IPS DF 4.7 (cell line): ENCODE results near the gene GOLIM4.
"Not testable (repeated sequence)": the region's sequence is repeated elsewhere in the genome, so short reads cannot be mapped to it uniquely, and the experiment has no call there.

Source experiments
- DNase-seq: peaks from one replicate; pipeline ENCODE4 v3.0.0-alpha.2; 2013; ENCODE audit warnings: low spot score; ENCODE audit errors: extremely low read depth

Gene GOLIM4

GRCh38 chr3:168049367-168049974 lies 46.3 kb downstream of the GOLIM4 start:
- no peak for DNase-seq

GRCh38 chr3:168048414-168049330 lies 47.1 kb downstream of the GOLIM4 start:
- DNase-seq, result no peak

DNA sequence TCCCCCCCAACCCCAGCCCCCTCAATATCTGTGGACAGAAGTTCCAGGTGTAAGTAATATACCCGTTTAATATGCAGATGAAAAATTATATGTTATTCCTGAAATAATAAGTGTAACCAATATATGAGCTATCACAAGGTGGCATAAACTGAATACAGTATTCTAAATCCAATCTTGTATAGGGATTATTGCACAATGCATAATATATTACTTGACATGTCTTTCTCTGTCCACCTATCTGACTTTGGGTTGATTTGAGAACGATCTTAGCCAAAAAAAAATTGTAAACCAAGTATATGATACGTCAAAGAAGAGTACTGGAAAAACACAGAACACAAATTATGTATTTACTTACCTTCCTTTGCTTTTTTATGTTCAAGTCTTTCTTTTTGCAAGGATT lies 47.8 kb downstream of the GOLIM4 start:
- DNase-seq, result no peak

DNA sequence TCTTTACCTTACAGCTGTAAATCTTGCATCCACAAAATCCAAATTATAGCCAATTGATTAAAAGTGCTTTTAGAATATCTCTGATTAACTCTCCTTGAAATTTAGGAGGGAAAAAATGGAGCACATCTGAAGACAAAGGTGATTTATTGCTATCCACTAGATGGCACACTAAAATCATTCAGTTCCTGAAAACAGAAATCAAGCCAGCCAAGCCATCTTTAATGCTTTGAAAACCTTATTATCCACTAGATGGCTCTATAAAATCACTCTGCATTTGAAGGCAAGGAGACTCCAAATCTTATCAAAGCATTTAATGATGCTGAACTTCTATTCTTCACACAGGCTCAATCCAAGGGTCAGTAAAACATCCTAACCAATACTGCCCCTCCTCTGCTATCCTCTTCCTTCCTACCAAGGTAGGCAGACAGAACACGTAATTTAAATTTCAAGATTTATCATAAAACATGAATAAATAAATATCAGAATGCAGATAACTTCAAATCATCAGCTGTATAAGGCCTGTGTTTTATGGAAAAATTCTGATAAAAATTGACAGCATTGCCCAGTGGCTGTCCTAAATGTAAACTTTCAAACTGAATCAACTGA lies 48.4 kb downstream of the GOLIM4 start:
- no peak for DNase-seq

DNA sequence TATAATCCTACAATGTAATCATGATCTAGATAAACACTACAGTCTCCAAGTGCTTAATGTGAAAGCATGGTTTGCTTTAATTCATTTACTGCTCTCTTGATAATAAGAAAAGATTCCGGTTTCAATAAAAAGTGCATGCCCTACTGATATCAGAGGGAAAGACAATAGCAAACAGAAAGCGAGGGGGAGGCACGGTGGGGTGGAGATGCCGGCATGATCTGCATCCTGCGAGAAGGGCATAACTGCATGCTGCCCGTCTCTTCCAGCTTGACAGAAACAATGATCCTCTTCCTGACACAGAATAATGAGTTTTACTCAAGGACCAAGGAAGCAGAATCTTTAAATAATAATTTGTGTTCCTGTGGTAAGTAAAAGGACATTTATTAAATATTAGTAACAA lies 51.7 kb downstream of the GOLIM4 start:
- no peak for DNase-seq

DNA sequence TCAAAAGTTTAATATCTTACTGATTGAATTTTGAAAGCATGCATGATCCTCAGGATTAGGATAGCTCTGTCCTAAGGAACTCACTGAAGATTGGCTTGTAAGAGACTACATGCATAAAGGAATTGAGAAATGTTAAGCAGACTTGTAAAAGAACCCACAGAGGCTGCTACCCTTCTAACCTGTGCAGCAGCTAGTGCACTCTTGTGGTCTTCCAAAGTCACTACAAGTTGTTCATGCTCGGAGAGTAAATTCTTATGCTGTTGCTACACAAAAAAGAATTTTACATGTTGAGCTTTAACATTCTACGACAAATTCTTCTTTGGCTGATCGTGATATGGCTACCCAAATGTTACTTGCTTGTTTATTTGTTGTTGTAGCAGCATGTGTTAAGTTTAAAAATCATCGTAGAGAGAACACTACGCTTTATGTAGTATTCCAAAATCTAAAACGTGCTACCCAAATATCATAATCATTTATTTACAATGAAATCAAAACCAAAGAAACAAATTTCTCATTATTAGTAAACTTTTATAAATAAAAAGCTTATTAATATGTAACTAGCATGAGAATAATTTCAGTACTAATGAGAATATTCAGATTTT lies 55.0 kb downstream of the GOLIM4 start:
- DNase-seq, result no peak

GRCh38 chr3:168037020-168037419 lies 58.7 kb downstream of the GOLIM4 start:
- DNase-seq, result no peak

DNA sequence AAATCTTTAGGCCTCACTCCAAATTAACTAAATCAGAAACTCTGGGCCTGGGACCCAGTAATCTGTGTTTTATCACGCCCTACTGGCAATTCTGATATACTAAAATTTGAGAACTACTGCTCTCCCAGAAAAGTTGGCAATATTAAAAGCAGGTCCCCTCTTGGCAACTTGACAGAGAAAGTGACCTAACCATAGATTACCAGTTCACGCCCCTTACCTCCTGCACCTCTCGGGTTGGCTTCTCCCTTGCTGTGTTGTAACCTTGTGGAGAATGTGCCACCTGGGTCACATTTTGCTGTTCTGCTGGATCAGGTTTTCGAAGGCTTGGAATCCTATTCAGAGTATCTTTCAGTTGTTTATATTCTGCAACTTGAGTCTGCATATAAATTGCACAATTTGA lies 59.1 kb downstream of the GOLIM4 start:
- DNase-seq, result no peak

DNA sequence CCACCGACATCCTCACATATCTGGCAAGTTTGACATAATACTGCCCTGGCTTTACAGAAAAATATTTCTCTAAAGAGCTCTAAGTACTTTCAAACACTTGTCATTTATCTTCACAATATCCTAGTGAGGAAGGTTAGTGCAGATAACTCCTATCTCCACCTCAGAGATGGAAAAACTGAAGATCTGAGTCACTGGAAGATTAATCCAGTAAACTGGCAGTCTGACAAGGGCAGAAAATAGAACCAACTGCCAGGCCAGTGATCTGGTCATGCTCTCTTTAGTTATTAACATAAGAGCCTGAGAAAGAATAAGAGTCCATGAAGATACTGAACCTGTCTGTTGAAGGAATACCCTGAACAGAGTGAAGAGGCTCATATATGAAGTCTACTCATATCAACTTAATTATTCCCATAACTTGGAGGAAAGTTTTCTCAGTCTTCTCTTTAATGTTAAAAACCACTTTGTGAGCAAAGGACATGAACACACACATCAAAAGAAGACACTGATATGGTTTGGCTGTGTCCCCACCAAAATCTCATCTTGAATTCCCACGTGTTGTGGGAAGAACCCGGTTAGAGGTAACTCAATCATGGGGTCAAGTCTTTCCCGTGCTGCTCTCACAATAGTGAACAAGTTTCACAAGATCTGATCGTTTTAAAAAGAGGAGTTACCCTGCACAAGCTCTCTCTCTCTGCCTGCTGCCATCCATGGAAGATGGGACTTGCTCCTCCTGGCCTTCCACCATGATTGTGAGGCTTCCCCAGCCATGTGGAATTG lies 61.4 kb downstream of the GOLIM4 start:
- DNase-seq, result no peak

DNA sequence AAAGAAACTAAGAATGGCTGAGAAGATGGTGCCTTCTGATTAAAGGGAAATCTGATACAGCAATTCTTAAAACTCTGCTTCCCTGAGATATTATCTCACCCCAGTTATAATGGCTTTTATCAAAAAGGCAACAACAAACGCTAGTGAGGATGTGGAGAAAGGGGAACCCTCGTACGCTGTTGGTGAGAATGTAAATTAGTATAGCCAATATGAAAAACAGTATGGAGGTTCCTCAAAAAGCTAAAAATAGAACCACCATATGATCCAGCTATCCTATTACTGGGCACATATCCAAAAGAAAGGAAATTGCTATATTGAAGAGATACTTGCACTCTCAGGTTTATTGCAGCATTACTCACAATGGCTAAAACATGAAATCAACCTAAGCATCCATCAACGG lies 65.1 kb downstream of the GOLIM4 start:
- DNase-seq, result no peak

DNA sequence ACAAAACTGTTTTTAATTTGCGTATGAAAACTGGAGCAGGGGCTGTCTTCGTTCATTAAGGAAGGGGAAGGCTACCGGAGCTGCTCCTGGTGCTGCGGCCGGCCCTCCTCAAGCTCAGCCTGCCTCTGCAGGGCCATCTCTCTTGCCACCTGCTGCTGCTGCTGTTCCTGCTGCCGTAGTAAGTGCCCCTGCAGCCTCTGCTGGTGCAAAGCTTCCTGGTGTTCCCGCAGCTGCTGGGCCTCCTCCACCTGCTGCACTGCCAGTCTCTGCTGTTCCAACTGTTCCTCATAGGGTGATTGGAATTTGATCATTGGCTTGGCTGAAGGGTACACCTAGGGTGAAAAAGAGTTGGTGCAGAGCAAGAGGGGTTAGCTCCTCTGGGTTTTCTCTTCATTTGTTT lies 66.0 kb downstream of the GOLIM4 start:
- no peak for DNase-seq

- no peak for DNase-seq
These were observed 67.6 kb downstream of the GOLIM4 start for GRCh38 chr3:168028086-168028485.

DNA sequence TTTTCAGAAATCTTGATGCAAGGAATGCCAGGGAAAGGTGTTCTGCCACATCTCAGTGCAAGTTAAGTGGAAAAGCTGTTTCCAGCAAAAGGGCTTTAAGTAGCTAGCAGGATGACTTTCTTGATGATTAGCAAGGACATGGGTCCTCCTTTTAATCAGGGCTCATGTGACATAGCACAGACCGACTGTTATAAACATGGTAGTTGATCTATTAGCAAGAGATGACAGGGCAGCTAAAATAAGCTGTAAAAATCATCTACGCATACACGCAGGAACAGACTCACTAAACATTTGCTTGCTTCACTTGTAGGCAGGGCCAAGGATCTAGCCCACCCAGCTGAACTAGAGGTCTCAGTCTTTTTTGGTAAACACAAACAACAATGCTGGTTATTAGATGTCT lies 69.0 kb downstream of the GOLIM4 start:
- DNase-seq, result no peak

GRCh38 chr3:168025076-168025475 lies 70.6 kb downstream of the GOLIM4 start:
- DNase-seq, result no peak

DNA sequence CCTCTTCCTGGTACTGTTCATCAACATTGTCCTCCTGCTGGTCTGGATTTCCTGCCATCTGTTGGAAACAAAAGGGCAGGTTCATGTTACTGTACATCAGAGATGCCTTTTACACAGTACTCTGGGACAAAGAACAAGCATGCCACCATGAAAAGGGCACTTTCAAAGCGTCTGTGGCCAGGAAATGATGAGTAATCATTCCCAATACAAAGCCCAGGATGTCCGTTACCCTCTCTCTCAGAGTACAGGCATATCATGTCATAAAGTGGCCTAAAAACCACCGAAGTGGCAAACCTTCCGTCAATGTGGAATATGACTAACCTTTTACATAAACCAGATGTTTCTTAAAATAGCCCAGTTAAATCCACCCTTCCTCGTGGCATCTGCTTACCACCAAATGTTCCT lies 71.2 kb downstream of the GOLIM4 start:
- DNase-seq, result no peak

DNA sequence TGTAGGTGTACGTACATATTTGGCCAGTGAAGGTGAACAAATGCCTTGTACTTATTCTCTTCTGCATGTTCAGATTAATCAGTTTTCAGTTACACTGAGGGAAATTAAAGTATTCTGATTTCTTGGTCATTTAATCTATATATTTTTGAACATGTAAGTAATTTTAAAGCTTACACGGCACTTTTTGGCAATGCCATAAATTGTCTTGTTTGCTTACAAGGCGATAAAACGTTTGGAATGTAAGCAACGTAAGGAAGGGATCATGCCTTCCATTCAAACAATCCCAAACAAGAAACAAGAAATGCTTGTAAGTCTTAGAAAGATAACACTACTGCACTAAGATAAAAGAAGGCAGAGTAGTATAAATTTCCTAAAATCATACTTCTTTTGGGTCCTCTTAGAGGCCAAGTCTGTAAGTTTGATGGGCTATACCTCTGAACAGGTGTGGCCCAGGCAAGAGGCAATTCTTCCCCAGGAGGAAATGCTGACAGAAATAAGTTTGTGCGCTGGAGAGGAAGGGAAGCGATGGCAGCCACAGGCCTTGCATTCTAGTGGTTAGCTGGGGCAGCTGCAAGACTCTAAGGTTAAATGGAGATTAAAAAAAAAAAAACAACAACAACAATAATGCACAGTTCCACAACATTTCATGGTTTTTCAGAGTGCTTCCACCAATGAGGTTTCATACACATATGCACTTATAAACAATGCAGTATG lies 73.8 kb downstream of the GOLIM4 start:
- no peak for DNase-seq

GRCh38 chr3:168011280-168011679 lies 84.4 kb downstream of the GOLIM4 start:
- DNase-seq, result not testable (repeated sequence)

- no peak for DNase-seq
These were observed 89.1 kb downstream of the GOLIM4 start for GRCh38 chr3:168006584-168006983.

GRCh38 chr3:168003911-168004310 lies 91.8 kb downstream of the GOLIM4 start:
- DNase-seq, result no peak

DNA sequence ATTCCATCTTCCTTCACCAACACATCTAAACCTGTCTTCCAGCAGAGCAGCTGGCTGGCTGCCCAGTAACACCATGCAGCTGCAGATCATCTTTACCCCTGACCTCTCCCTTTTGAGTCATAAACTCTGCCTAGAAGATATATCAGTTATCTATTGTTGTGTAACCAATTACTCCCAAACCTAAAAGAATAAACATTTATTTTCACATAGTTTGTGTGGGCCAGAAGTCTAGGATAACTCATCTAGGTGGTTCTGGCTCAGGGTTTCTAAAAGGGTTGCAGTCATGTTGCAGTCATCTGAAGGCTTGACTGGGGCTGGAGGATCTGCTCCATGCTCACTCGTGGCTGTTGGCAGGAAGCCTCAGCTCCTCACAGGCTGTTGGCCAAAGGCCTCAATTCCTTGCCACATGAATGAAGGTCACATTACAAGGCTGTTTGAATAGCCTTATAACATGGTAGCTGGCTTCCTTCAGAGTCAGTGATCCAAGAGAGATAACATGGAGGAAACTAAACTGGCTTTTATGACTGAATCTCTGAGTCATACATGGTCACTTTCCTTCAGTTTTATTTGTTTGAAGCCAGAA lies 92.8 kb downstream of the GOLIM4 start:
- DNase-seq, result no peak
